Gastroesophageal sphincter (tissue), 4 donors: ENCODE measurements around the gene MTMR6. TPM values are rescaled to one million over a fixed set of nuclear protein-coding genes. Genes with fewer than 3 reads are reported as not detected.

ENCODE experiments used
- ATAC-seq: fragments of 150-250 bp; one replicate; pipeline ENCODE4 v1.9.1; 2016; ENCODE audit warnings: mild to moderate bottlenecking, moderate library complexity
- H3K27ac ChIP-seq, 4 donors: fragments of 200-600 bp; sonication (generic) in 3 of 4; 1 replicate in 3 of 4; 2 replicates in 1 of 4; pipeline ENCODE4 v1.5.1; 2016 to 2019
- H3K27me3 ChIP-seq: fragments of 200-600 bp; sonication (generic); one replicate; pipeline ENCODE4 v1.5.1; 2019
- H3K36me3 ChIP-seq, 2 donors: fragments of 200-600 bp; sonication (generic); one replicate each; pipeline ENCODE4 v1.5.1; 2019; ENCODE audit warnings: control low read depth in 1 of 2
- H3K4me1 ChIP-seq, 3 donors: fragments of 200-600 bp; sonication (generic); 1 replicate in 2 of 3; 2 replicates in 1 of 3; pipeline ENCODE4 v1.5.1; 2016 to 2019; ENCODE audit warnings: control low read depth in 2 of 3
- H3K4me3 ChIP-seq, 2 donors: fragments of 200-600 bp; sonication (generic); one replicate each; pipeline ENCODE4 v1.5.1; 2019; ENCODE audit warnings: mild to moderate bottlenecking in 1 of 2, moderate library complexity in 1 of 2
- H3K9me3 ChIP-seq, 3 donors: fragments of 200-600 bp; sonication (generic); one replicate each; pipeline ENCODE4 v1.5.1; 2017 to 2019; ENCODE audit warnings: control low read depth in 2 of 3
- CTCF ChIP-seq, 4 experiments: fragments of 200-600 bp in 2 of 4; fragments of 450-650 bp in 2 of 4; sonication (generic) in 1 of 4; IDR thresholded peaks; one replicate each; pipeline ENCODE4 v1.5.1; 2017 to 2019; ENCODE audit warnings: antibody characterized with exemption in 4 of 4, mild to moderate bottlenecking in 2 of 4, moderate library complexity in 2 of 4
- EP300 ChIP-seq: sonication (generic); formaldehyde crosslinking; IDR thresholded peaks from one replicate; pipeline ENCODE4 v1.6.1; 2017; ENCODE audit warnings: antibody characterized with exemption, mild to moderate bottlenecking
- POLR2A ChIP-seq, 2 donors: fragments of 450-650 bp; IDR thresholded peaks; one replicate each; pipeline ENCODE4 v1.6.1; 2017; ENCODE audit warnings: antibody characterized with exemption in 2 of 2, mild to moderate bottlenecking in 2 of 2, moderate library complexity in 1 of 2
- POLR2AphosphoS5 ChIP-seq: sonication (generic); formaldehyde crosslinking; IDR thresholded peaks from one replicate; pipeline ENCODE4 v1.6.1; 2017; ENCODE audit warnings: antibody characterized with exemption
- WGBS, 2 donors: methylation state at CpG; one replicate each; pipeline ENCODE4 v1.1.5; 2018; ENCODE audit warnings: low coverage in 1 of 2; 5-methylcytosine and 5-hydroxymethylcytosine counted together
- total RNA-seq, 4 donors: library from RNA; depleted of rRNA; stranded (reverse); fragments of >200 nt; gene quantifications; one replicate each; pipeline ENCODE4 v1.1.0, GENCODE V29; 2016

Gene MTMR6
- 10 to 100 TPM; 22.1 to 30.5 (median 25.0) TPM for total RNA-seq

GRCh38 chr13:25286969-25287961, at the start of gene MTMR6:
TSS of gene MTMR6 (minus strand) at chr13:25287488. CDS start at chr13:25287247, 241 bp downstream.
- Histone ChIP-seq H3K4me3 (peak within 1 kb of the TSS; percentile 56 to 83), H3K27me3 (peaks cover 6% of the 10 kb centered on the region), H3K36me3 (no peaks in the 10 kb centered on the region), H3K27ac (peak within 1 kb of the TSS; percentile 8 to 91 (median 86)), H3K9me3 (no peaks in the 10 kb centered on the region), H3K4me1 (peaks cover 0 to 28% (median 7%) of the 10 kb centered on the region in 3 donors)
- ATAC-seq, result peak; percentile 97
- TF ChIP-seq POLR2AphosphoS5 (peak; percentile 81), EP300 (no peak), POLR2A (IDR thresholded peaks at IDR 0.05) (peak; percentile 65 to 75), CTCF (IDR thresholded peaks at IDR 0.05) (peak; percentile 100)
- WGBS, 2 donors, result 0 to 10% methylated on average over 4 to 6 of the region's 65 CpGs

- 27 to 35% methylated on average over 3 of the region's 3 CpGs for WGBS, 2 donors
- Histone ChIP-seq H3K27me3 (no peaks in the 10 kb centered on the region), H3K9me3 (no peaks in the 10 kb centered on the region), H3K4me3 (no peak overlapping the region), H3K4me1 (peaks cover 0 to 5% (median 0%) of the 10 kb centered on the region in 3 donors), H3K27ac (no peak overlapping the region), H3K36me3 (peaks cover 0 to 67% of the 10 kb centered on the region in 2 donors)
- no peak for TF ChIP-seq POLR2AphosphoS5
- no peak for TF ChIP-seq POLR2A (IDR thresholded peaks at IDR 0.05)
- TF ChIP-seq EP300, result no peak
- TF ChIP-seq CTCF (IDR thresholded peaks at IDR 0.05), result no peak
- no peak for ATAC-seq
These were observed 48.6 kb upstream of the MTMR6 start for GRCh38 chr13:25335856-25336255.

- peaks cover 8 to 80% of the 10 kb centered on the region in 2 donors for H3K36me3 ChIP-seq
- no peak overlapping the region for H3K27ac ChIP-seq
- TF ChIP-seq POLR2A (IDR thresholded peaks at IDR 0.05) (no peak), EP300 (no peak), CTCF (IDR thresholded peaks at IDR 0.05) (no peak), POLR2AphosphoS5 (no peak)
- no peaks in the 10 kb centered on the region for H3K4me1 ChIP-seq
- no peak for ATAC-seq
- no peaks in the 10 kb centered on the region for H3K27me3 ChIP-seq
- WGBS, 2 donors, result 67 to 78% methylated on average over 1 of the region's 1 CpG
- H3K9me3 ChIP-seq, result no peaks in the 10 kb centered on the region
- no peak overlapping the region for H3K4me3 ChIP-seq
These were observed 43.3 kb upstream of the MTMR6 start for GRCh38 chr13:25330541-25330940.

GRCh38 chr13:25329706-25330105, 42.4 kb upstream of the MTMR6 start:
- no peaks in the 10 kb centered on the region for H3K9me3 ChIP-seq
- peaks cover 8 to 88% of the 10 kb centered on the region in 2 donors for H3K36me3 ChIP-seq
- WGBS, 2 donors, result 95 to 100% methylated on average over 1 to 4 of the region's 4 CpGs
- H3K4me1 ChIP-seq, result no peaks in the 10 kb centered on the region
- no peak for TF ChIP-seq EP300
- no peak for TF ChIP-seq POLR2AphosphoS5
- TF ChIP-seq CTCF (IDR thresholded peaks at IDR 0.05), result no peak
- TF ChIP-seq POLR2A (IDR thresholded peaks at IDR 0.05), result no peak
- H3K4me3 ChIP-seq, result no peak overlapping the region
- H3K27ac ChIP-seq, result no peak overlapping the region
- no peak for ATAC-seq
- no peaks in the 10 kb centered on the region for H3K27me3 ChIP-seq

- 82 to 86% methylated on average over 2 of the region's 2 CpGs for WGBS, 2 donors
- ATAC-seq, result no peak
- TF ChIP-seq CTCF (IDR thresholded peaks at IDR 0.05) (no peak), EP300 (no peak), POLR2A (IDR thresholded peaks at IDR 0.05) (no peak), POLR2AphosphoS5 (no peak)
- no peaks in the 10 kb centered on the region for H3K4me1 ChIP-seq
- H3K9me3 ChIP-seq, result no peaks in the 10 kb centered on the region
- H3K27ac ChIP-seq, result no peak overlapping the region
- H3K27me3 ChIP-seq, result no peaks in the 10 kb centered on the region
- no peak overlapping the region for H3K4me3 ChIP-seq
- H3K36me3 ChIP-seq, result peaks cover 8 to 93% of the 10 kb centered on the region in 2 donors
These were observed 36.8 kb upstream of the MTMR6 start for GRCh38 chr13:25324100-25324499.
